ENCODE results near the gene LIMK2. TPM values are rescaled to one million over a fixed set of nuclear protein-coding genes. Genes with fewer than 3 reads are reported as not detected.

The LIMK2 gene
- total RNA-seq, 1 donor: 25.0 TPM

GRCh38 chr22:31212783-31213629 lies 908 bp downstream of the LIMK2 start:
- no peaks in the 10 kb centered on the region for H4K20me1 ChIP-seq (ENCODE audit: insufficient read depth, low read length)
- H2AFZ ChIP-seq (ENCODE audit: low read length): peak overlapping the region; percentile 78
- H3K36me3 ChIP-seq (ENCODE audit: insufficient read depth, low read length): no peaks in the 10 kb centered on the region
- no peak for DNase-seq (ENCODE audit: insufficient read length, low spot score, missing footprints)
- peaks cover 12% of the 10 kb centered on the region for H3K4me1 ChIP-seq (ENCODE audit: insufficient read depth, low read length)
- peaks cover 10% of the 10 kb centered on the region for H3K79me2 ChIP-seq (ENCODE audit: insufficient read depth, low read length)
- H3K4me3 ChIP-seq (ENCODE audit: insufficient read depth, low read length): peak overlapping the region; percentile 94
- H3K27me3 ChIP-seq (ENCODE audit: insufficient read depth, low read length): no peaks in the 10 kb centered on the region
- no peaks in the 10 kb centered on the region for H3K9me3 ChIP-seq (ENCODE audit: low read depth, low read length)
- H3K4me2 ChIP-seq (ENCODE audit: insufficient read depth, low read length): peak overlapping the region; percentile 94
- no peak for TF ChIP-seq CTCF (IDR thresholded peaks at IDR 0.05; ENCODE audit: extremely low read depth, low read depth, low read length)
- peak overlapping the region; percentile 58 for H3K27ac ChIP-seq (ENCODE audit: low read depth, low read length)

- Histone ChIP-seq H3K79me2 (ENCODE audit: insufficient read depth, low read length) (peaks cover 10% of the 10 kb centered on the region), H3K36me3 (ENCODE audit: insufficient read depth, low read length) (no peaks in the 10 kb centered on the region), H3K4me3 (ENCODE audit: insufficient read depth, low read length) (no peak overlapping the region), H2AFZ (ENCODE audit: low read length) (no peak overlapping the region), H3K27ac (ENCODE audit: low read depth, low read length) (no peak overlapping the region), H3K4me2 (ENCODE audit: insufficient read depth, low read length) (no peak overlapping the region), H3K4me1 (ENCODE audit: insufficient read depth, low read length) (peaks cover 12% of the 10 kb centered on the region), H3K27me3 (ENCODE audit: insufficient read depth, low read length) (no peaks in the 10 kb centered on the region), H3K9me3 (ENCODE audit: low read depth, low read length) (no peaks in the 10 kb centered on the region), H4K20me1 (ENCODE audit: insufficient read depth, low read length) (no peaks in the 10 kb centered on the region)
- no peak for TF ChIP-seq CTCF (IDR thresholded peaks at IDR 0.05; ENCODE audit: extremely low read depth, low read depth, low read length)
- DNase-seq (ENCODE audit: insufficient read length, low spot score, missing footprints): no peak
These were observed 3.0 kb downstream of the LIMK2 start for GRCh38 chr22:31215018-31215535.

- H4K20me1 ChIP-seq (ENCODE audit: insufficient read depth, low read length): no peaks in the 10 kb centered on the region
- H3K36me3 ChIP-seq (ENCODE audit: insufficient read depth, low read length): no peaks in the 10 kb centered on the region
- H3K79me2 ChIP-seq (ENCODE audit: insufficient read depth, low read length): no peaks in the 10 kb centered on the region
- H3K9me3 ChIP-seq (ENCODE audit: low read depth, low read length): no peaks in the 10 kb centered on the region
- no peak for TF ChIP-seq CTCF (IDR thresholded peaks at IDR 0.05; ENCODE audit: extremely low read depth, low read depth, low read length)
- no peak overlapping the region for H3K4me3 ChIP-seq (ENCODE audit: insufficient read depth, low read length)
- H2AFZ ChIP-seq (ENCODE audit: low read length): no peak overlapping the region
- H3K27ac ChIP-seq (ENCODE audit: low read depth, low read length): no peak overlapping the region
- no peak overlapping the region for H3K4me2 ChIP-seq (ENCODE audit: insufficient read depth, low read length)
- H3K27me3 ChIP-seq (ENCODE audit: insufficient read depth, low read length): no peaks in the 10 kb centered on the region
- DNase-seq (ENCODE audit: insufficient read length, low spot score, missing footprints): no peak
- no peaks in the 10 kb centered on the region for H3K4me1 ChIP-seq (ENCODE audit: insufficient read depth, low read length)
These were observed 6.6 kb downstream of the LIMK2 start for GRCh38 chr22:31218565-31219262.

GRCh38 chr22:31221084-31221483 lies 9.0 kb downstream of the LIMK2 start:
- DNase-seq (ENCODE audit: insufficient read length, low spot score, missing footprints): no peak
- Histone ChIP-seq H3K36me3 (ENCODE audit: insufficient read depth, low read length) (no peaks in the 10 kb centered on the region), H2AFZ (ENCODE audit: low read length) (no peak overlapping the region), H3K79me2 (ENCODE audit: insufficient read depth, low read length) (no peaks in the 10 kb centered on the region), H3K4me3 (ENCODE audit: insufficient read depth, low read length) (no peak overlapping the region), H4K20me1 (ENCODE audit: insufficient read depth, low read length) (no peaks in the 10 kb centered on the region), H3K9me3 (ENCODE audit: low read depth, low read length) (no peaks in the 10 kb centered on the region), H3K27me3 (ENCODE audit: insufficient read depth, low read length) (no peaks in the 10 kb centered on the region), H3K4me1 (ENCODE audit: insufficient read depth, low read length) (no peaks in the 10 kb centered on the region), H3K4me2 (ENCODE audit: insufficient read depth, low read length) (no peak overlapping the region), H3K27ac (ENCODE audit: low read depth, low read length) (no peak overlapping the region)
- no peak for TF ChIP-seq CTCF (IDR thresholded peaks at IDR 0.05; ENCODE audit: extremely low read depth, low read depth, low read length)
